Esophagus squamous epithelium (tissue), 4 donors: Measurements from ENCODE around the gene IL10.
"Not testable (repeated sequence)": the region's sequence is repeated elsewhere in the genome, so short reads cannot be mapped to it uniquely, and the experiment has no call there.

Experiments used
- CTCF ChIP-seq, 6 experiments: fragments of 450-650 bp in 4 of 6; fragments of 200-600 bp in 2 of 6; sonication (generic) in 2 of 6; IDR thresholded peaks; one replicate each; pipeline ENCODE4 v1.5.1; 2016 to 2019; ENCODE audit warnings: antibody characterized with exemption in 6 of 6, mild to moderate bottlenecking in 4 of 6, moderate library complexity in 4 of 6
- POLR2A ChIP-seq, 4 donors: fragments of 450-650 bp; IDR thresholded peaks; one replicate each; pipeline ENCODE4 v1.6.1; 2017; ENCODE audit warnings: antibody characterized with exemption in 4 of 4, mild to moderate bottlenecking in 4 of 4, moderate library complexity in 3 of 4

GRCh38 chr1:206762741-206763364 lies 9.4 kb downstream of the IL10 start:
- not testable (repeated sequence) for TF ChIP-seq CTCF, POLR2A (IDR thresholded peaks at IDR 0.05)
